Activated CD4-positive, alpha-beta T cell treated with anti-CD3 and anti-CD28 coated beads for 24 hours (primary cell): ENCODE data around the gene AK4.

Source experiments
- DNase-seq, 2 donors: peaks; one replicate each; pipeline ENCODE4 v3.0.0-alpha.2; 2020; ENCODE audit warnings: low read depth in 2 of 2

AK4 gene

DNA sequence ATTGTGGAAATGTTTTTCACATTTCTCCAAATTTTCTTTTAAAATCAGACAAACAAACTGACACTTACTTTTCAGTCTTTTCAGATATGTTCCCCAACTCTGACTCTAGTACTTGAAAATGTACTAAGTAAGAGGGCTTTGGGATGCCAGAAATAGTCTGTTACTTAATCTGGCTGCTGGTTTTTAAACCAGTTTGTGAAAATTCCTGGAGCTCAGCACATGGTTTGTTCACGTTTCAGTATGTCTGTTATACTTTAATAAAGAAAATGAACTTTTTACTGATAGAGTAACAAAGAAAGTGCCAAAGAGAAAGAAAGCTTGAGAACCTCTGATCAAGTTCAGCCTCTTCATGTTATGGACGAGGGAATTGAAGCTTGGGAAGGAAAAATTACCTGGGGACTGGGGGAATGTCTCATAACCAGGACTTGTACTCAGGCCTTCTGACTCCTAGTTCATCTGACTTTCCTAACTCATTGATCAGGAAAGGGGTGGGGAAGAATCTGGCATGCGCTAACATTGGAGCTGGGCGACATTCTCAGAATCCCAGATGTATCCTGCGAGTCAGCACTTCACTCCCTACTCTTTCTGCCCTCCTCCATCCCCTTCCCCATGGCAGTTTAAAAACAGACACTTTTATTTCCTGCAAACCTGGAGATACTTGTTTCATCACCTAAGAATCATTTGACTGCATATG is 130.5 kb downstream of the AK4 start:
- DNase-seq = no peak

DNA sequence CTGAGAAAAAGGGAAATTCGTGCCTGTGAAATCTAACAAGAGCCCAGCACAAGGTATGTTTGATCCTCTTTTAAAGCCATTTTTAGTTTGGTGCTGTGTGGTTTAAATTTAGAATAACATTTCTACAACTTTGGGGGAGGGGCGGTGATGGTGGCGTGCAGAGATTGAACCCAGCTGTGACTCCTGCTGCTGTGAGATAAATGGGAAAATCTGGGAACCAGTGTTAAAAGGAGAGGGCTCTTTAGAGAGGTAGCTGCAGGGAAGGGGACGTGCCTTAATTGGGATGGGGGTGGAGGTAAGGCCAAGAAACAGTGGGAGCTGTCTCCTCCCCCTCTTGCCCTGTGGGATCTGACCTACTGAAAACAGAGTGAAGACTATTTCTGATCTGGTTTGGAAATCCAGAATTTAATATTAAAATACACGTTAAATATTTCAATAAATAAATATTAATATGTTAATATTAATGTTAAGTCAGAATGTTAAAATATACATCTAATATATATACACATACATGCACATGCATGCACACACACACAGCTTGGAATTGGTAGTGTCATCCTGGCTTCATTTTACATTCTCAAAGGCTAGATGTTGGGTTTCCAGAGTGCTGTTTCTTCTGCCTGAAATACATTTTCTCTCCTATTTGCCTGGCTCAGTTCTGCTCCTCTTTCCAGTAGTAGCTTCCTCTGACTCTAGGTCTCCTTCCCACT is 131.2 kb downstream of the AK4 start:
- no peak for DNase-seq
